Neural cell (in vitro differentiated cells): Measurements from ENCODE around the gene LAPTM5.

Source experiments
- EP300 ChIP-seq: fragments of 450-650 bp; conservative IDR thresholded peaks from 2 replicates; pipeline ENCODE4 v1.6.1; 2014; ENCODE audit warnings: antibody characterized with exemption, mild to moderate bottlenecking, moderate library complexity; ENCODE audit not compliant: poor library complexity, severe bottlenecking
- EZH2 ChIP-seq: fragments of 200-600, 300-800 bp; shearing (Covaris generic), sonication (generic); IDR thresholded peaks from 2 replicates; pipeline ENCODE4 v1.6.1; 2014; ENCODE audit warnings: antibody characterized with exemption, low read length, borderline replicate concordance, mild to moderate bottlenecking; ENCODE audit not compliant: insufficient read depth, poor library complexity, severe bottlenecking
- RAD21 ChIP-seq: fragments of 450-650 bp; conservative IDR thresholded peaks from 2 replicates; pipeline ENCODE4 v1.6.1; 2014; ENCODE audit warnings: antibody characterized with exemption, mild to moderate bottlenecking, moderate library complexity
- SMC3 ChIP-seq: fragments of 450-650 bp; conservative IDR thresholded peaks from 2 replicates; pipeline ENCODE4 v1.6.1; 2014; ENCODE audit warnings: antibody characterized with exemption, mild to moderate bottlenecking, moderate library complexity; ENCODE audit not compliant: poor library complexity
- TAF1 ChIP-seq: IDR thresholded peaks from 2 replicates; pipeline ENCODE4 v1.6.1; 2012; ENCODE audit warnings: low read depth
- TF ChIP-seq, protein P1 (sequence below): fragments of 450-650 bp; IDR thresholded peaks from 2 replicates; pipeline ENCODE4 v1.5.1; 2014; ENCODE audit warnings: antibody characterized with exemption, mild to moderate bottlenecking, moderate library complexity; ENCODE audit not compliant: poor library complexity, severe bottlenecking

DNA sequence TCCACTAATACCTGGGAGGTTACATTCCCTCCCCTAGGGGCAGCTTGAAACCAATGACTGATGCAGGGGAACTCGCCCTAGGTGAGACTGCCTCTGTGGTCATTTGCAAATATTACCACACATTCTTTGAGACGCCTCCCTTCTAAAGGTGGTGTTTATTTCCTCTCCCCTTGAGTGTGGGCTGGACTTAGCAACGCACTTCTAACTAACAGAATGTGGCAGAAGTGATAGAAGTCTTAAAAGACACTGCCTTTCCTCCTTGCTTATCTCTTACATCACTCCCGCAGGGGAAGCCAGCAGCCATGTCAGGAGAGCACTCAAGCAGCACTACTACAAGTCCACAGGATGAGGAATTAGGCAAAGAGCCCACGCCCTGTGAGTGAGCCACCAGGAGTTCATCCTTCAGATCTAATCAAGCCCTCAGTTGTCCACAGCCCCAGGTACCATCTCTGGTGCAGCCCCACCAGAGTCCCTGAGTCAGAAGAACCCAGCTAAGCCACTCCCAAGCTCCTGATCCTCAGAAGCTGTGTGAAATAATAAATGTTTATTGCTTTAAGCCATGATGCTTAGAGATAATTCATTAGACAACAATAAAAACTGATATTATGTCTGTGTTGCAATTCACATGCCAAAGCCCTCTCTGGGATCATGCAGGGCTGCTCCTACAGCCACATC, 19.4 kb downstream of the LAPTM5 start:
- TF ChIP-seq, protein P1, sequence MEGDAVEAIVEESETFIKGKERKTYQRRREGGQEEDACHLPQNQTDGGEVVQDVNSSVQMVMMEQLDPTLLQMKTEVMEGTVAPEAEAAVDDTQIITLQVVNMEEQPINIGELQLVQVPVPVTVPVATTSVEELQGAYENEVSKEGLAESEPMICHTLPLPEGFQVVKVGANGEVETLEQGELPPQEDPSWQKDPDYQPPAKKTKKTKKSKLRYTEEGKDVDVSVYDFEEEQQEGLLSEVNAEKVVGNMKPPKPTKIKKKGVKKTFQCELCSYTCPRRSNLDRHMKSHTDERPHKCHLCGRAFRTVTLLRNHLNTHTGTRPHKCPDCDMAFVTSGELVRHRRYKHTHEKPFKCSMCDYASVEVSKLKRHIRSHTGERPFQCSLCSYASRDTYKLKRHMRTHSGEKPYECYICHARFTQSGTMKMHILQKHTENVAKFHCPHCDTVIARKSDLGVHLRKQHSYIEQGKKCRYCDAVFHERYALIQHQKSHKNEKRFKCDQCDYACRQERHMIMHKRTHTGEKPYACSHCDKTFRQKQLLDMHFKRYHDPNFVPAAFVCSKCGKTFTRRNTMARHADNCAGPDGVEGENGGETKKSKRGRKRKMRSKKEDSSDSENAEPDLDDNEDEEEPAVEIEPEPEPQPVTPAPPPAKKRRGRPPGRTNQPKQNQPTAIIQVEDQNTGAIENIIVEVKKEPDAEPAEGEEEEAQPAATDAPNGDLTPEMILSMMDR: no peak
- TF ChIP-seq EZH2 (no peak), EP300 (no peak), TAF1 (no peak), RAD21 (no peak), SMC3 (no peak)
